IPS-18c (cell line): ENCODE measurements around the gene DENND11.

ENCODE experiments used
- H3K4me3 ChIP-seq: 2 replicates; pipeline ENCODE4 v1.7.0; 2013; ENCODE audit warnings: low read depth, mild to moderate bottlenecking, low read length, moderate library complexity; ENCODE audit not compliant: insufficient read depth
- H3K9me3 ChIP-seq: one replicate; pipeline ENCODE4 v1.6.1; 2013; ENCODE audit warnings: mild to moderate bottlenecking, low read length, moderate library complexity; ENCODE audit not compliant: control insufficient read depth, insufficient read depth

The DENND11 gene

GRCh38 chr7:141702047-141702567, at the start of gene DENND11:
Gene DENND11, minus strand, starts transcription at chr7:141702166. Its CDS starts 13 bp downstream, at chr7:141702153.
- peak within 1 kb of the TSS; percentile 76 for H3K4me3 ChIP-seq
- no peaks in the 10 kb centered on the region for H3K9me3 ChIP-seq

- no peak overlapping the region for H3K4me3 ChIP-seq
- peaks cover 2% of the 10 kb centered on the region for H3K9me3 ChIP-seq
Measured at GRCh38 chr7:141748396-141748795, 46.4 kb upstream of the DENND11 start.

GRCh38 chr7:141744131-141744530, 42.2 kb upstream of the DENND11 start:
- Histone ChIP-seq H3K4me3 (no peak overlapping the region), H3K9me3 (no peaks in the 10 kb centered on the region)

- H3K4me3 ChIP-seq = no peak overlapping the region
- no peaks in the 10 kb centered on the region for H3K9me3 ChIP-seq
Measured at GRCh38 chr7:141742229-141742628, 40.3 kb upstream of the DENND11 start.

- no peaks in the 10 kb centered on the region for H3K9me3 ChIP-seq
- peak overlapping the region; percentile 80 for H3K4me3 ChIP-seq
Measured at GRCh38 chr7:141739250-141739649, 37.3 kb upstream of the DENND11 start.

GRCh38 chr7:141738592-141739013, 36.6 kb upstream of the DENND11 start:
- Histone ChIP-seq H3K9me3 (no peaks in the 10 kb centered on the region), H3K4me3 (peak overlapping the region; percentile 80)

- Histone ChIP-seq H3K4me3 (peak within 1 kb of the TSS; percentile 80), H3K9me3 (no peaks in the 10 kb centered on the region)
Measured at GRCh38 chr7:141737836-141738591, 36.0 kb upstream of the DENND11 start, which contains the start of gene SSBP1. Gene SSBP1, plus strand, starts transcription at chr7:141738358. Its CDS starts 809 bp downstream, at chr7:141739167.

- Histone ChIP-seq H3K9me3 (no peaks in the 10 kb centered on the region), H3K4me3 (peak overlapping the region; percentile 80)
Measured at GRCh38 chr7:141737118-141737835, 35.3 kb upstream of the DENND11 start.

GRCh38 chr7:141731476-141732149, 29.6 kb upstream of the DENND11 start:
- Histone ChIP-seq H3K4me3 (no peak overlapping the region), H3K9me3 (no peaks in the 10 kb centered on the region)

GRCh38 chr7:141729020-141729419, 27.1 kb upstream of the DENND11 start:
- Histone ChIP-seq H3K9me3 (no peaks in the 10 kb centered on the region), H3K4me3 (no peak overlapping the region)

GRCh38 chr7:141722529-141722928, 20.6 kb upstream of the DENND11 start:
- Histone ChIP-seq H3K4me3 (no peak overlapping the region), H3K9me3 (no peaks in the 10 kb centered on the region)

- H3K9me3 ChIP-seq = no peaks in the 10 kb centered on the region
- H3K4me3 ChIP-seq = no peak overlapping the region
Measured at GRCh38 chr7:141717450-141717849, 15.5 kb upstream of the DENND11 start.

GRCh38 chr7:141715794-141716689, 14.1 kb upstream of the DENND11 start:
- Histone ChIP-seq H3K4me3 (no peak overlapping the region), H3K9me3 (no peaks in the 10 kb centered on the region)

GRCh38 chr7:141715018-141715417, 13.1 kb upstream of the DENND11 start:
- Histone ChIP-seq H3K4me3 (no peak overlapping the region), H3K9me3 (no peaks in the 10 kb centered on the region)

- H3K4me3 ChIP-seq = no peak overlapping the region
- H3K9me3 ChIP-seq = no peaks in the 10 kb centered on the region
Measured at GRCh38 chr7:141714571-141714970, 12.6 kb upstream of the DENND11 start.

GRCh38 chr7:141713890-141714289, 11.9 kb upstream of the DENND11 start:
- Histone ChIP-seq H3K9me3 (no peaks in the 10 kb centered on the region), H3K4me3 (no peak overlapping the region)
